AG08395 (cell line): ENCODE data around the gene MILR1.

Experiments used
- DNase-seq: peaks from one replicate; pipeline ENCODE4 v3.0.0; 2012; ENCODE audit warnings: mixed read lengths, low spot score

Gene MILR1

GRCh38 chr17:64503341-64503740 lies 54.4 kb downstream of the MILR1 start:
- DNase-seq = no peak

- DNase-seq = no peak
These were observed 55.2 kb downstream of the MILR1 start for GRCh38 chr17:64503821-64504768.

- no peak for DNase-seq
These were observed 55.9 kb downstream of the MILR1 start for GRCh38 chr17:64504769-64505339.

- DNase-seq = peak; percentile 85
These were observed 56.7 kb downstream of the MILR1 start for GRCh38 chr17:64505340-64506200.

GRCh38 chr17:64506201-64506575 lies 57.3 kb downstream of the MILR1 start, which contains the start of gene DDX5:
TSS of gene DDX5 (minus strand) at chr17:64506289. CDS start at chr17:64506119, 170 bp downstream.
- DNase-seq = peak; percentile 96

- DNase-seq = peak; percentile 93
These were observed 57.9 kb downstream of the MILR1 start, which contains the start of gene CEP95 for GRCh38 chr17:64506576-64507412. TSS of gene CEP95 (plus strand) at chr17:64506977. CDS start at chr17:64507098, 121 bp downstream.

GRCh38 chr17:64507413-64507782 lies 58.5 kb downstream of the MILR1 start:
- DNase-seq = peak; percentile 68

GRCh38 chr17:64508683-64509082 lies 59.8 kb downstream of the MILR1 start:
- no peak for DNase-seq

GRCh38 chr17:64509179-64509578 lies 60.3 kb downstream of the MILR1 start:
- no peak for DNase-seq

GRCh38 chr17:64515419-64515818 lies 66.5 kb downstream of the MILR1 start:
- no peak for DNase-seq

GRCh38 chr17:64515829-64516228 lies 66.9 kb downstream of the MILR1 start:
- DNase-seq = no peak
